ENCODE measurements around the gene MXD1. TPM values are rescaled to one million over a fixed set of nuclear protein-coding genes. Genes with fewer than 3 reads are reported as not detected.
"Not testable (repeated sequence)": the region's sequence is repeated elsewhere in the genome, so short reads cannot be mapped to it uniquely, and the experiment has no call there.

Gene MXD1
- total RNA-seq, 2 donors from 2014 or later, result 57.8 to 200 TPM

DNA sequence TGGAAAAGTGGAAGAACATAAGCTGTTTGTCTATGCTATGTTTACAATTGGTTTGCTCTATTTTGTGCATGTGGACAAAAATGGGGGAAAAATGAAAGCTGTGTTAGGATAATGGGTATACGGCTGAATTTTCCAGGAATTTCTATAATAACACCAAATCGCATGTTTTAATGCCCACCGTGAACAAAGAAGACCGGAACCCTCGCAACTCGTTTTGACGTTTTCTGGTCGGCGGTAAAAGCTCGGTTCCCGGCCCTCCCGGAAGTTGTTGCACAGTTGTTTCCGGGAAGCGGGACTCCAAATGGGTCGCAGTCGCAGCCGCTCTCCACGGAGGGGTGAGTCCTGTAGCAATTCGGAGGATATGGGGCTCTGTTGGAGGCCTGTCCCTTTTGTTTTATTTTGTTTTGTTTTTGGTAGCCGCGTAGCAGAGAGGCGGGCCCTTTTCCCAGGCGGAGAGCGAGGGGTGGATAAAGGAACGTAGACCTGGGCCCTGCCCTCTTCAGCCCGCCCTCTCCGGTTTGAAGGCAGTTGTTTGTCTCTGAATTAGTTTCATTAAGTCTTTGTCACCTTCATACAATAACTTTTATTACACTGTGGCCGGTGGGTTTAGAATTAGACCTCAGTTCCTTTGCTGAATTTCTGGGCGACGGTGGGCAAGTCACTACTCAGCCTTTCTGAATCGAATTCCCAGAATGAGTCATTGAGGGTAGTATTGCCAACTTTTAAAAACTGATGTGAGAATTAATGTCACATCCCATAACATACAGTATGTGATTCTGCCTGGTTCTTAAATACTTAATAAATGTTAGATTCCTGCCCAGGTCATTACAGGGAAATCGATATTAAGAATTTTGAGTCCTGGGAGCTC, 21.0 kb upstream of the MXD1 start, which contains the start of gene SNRNP27:
Gene SNRNP27 (plus strand): TSS at position 273 of the 868 bp plus-strand sequence. CDS start 29 bp downstream, at position 302.
- peak; percentile 83 for DNase-seq
- TF ChIP-seq, protein P1, sequence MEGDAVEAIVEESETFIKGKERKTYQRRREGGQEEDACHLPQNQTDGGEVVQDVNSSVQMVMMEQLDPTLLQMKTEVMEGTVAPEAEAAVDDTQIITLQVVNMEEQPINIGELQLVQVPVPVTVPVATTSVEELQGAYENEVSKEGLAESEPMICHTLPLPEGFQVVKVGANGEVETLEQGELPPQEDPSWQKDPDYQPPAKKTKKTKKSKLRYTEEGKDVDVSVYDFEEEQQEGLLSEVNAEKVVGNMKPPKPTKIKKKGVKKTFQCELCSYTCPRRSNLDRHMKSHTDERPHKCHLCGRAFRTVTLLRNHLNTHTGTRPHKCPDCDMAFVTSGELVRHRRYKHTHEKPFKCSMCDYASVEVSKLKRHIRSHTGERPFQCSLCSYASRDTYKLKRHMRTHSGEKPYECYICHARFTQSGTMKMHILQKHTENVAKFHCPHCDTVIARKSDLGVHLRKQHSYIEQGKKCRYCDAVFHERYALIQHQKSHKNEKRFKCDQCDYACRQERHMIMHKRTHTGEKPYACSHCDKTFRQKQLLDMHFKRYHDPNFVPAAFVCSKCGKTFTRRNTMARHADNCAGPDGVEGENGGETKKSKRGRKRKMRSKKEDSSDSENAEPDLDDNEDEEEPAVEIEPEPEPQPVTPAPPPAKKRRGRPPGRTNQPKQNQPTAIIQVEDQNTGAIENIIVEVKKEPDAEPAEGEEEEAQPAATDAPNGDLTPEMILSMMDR (IDR thresholded peaks at IDR 0.05), result no peak
- Histone ChIP-seq H3K4me1 (peaks cover 3% of the 10 kb centered on the region), H3K4me3 (peak within 1 kb of the TSS; percentile 58), H3K27me3 (no peaks in the 10 kb centered on the region), H3K36me3 (peaks cover 4% of the 10 kb centered on the region), H3K9me3 (no peaks in the 10 kb centered on the region), H3K9ac (ENCODE audit: low read depth in 2 of 2, low read length in 2 of 2) (peak within 1 kb of the TSS; percentile 90 to 92), H3K27ac (peak within 1 kb of the TSS; percentile 45)
- intact Hi-C loops (cut with DNase I), result loop anchor here (10.0 kb wide), 1 partner anchor 169 kb away; no protein-coding TSS in a partner anchor

DNA sequence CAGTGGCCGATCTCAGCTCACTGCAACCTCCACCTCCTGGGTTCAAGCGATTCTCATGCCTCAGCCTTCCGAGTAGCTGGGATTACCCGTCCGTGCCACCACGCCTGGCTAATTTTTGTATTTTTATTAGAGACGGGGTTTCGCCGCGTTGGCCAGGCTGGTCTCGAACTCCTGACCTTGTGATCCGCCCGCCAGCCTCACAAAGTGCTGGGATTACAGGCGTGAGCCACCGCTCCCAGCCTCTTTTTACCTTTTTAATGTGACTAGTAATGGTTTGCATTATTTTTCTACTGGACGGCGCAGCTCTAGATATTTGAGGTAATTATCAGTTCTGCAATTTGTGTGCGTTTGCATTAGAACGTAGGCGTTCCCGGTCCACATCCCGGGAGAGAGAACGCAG, 20.2 kb upstream of the MXD1 start:
- Histone ChIP-seq H3K4me3 (peak overlapping the region; percentile 58), H3K9ac (ENCODE audit: low read depth in 2 of 2, low read length in 2 of 2) (peak overlapping the region; percentile 90 to 92)
- not testable (repeated sequence) for H3K9me3 ChIP-seq, DNase-seq, H3K4me1 ChIP-seq, H3K27ac ChIP-seq, H3K36me3 ChIP-seq, H3K27me3 ChIP-seq
- intact Hi-C loops (cut with DNase I), result loop anchor here (10.0 kb wide), 1 partner anchor 170 kb away; no protein-coding TSS in a partner anchor

DNA sequence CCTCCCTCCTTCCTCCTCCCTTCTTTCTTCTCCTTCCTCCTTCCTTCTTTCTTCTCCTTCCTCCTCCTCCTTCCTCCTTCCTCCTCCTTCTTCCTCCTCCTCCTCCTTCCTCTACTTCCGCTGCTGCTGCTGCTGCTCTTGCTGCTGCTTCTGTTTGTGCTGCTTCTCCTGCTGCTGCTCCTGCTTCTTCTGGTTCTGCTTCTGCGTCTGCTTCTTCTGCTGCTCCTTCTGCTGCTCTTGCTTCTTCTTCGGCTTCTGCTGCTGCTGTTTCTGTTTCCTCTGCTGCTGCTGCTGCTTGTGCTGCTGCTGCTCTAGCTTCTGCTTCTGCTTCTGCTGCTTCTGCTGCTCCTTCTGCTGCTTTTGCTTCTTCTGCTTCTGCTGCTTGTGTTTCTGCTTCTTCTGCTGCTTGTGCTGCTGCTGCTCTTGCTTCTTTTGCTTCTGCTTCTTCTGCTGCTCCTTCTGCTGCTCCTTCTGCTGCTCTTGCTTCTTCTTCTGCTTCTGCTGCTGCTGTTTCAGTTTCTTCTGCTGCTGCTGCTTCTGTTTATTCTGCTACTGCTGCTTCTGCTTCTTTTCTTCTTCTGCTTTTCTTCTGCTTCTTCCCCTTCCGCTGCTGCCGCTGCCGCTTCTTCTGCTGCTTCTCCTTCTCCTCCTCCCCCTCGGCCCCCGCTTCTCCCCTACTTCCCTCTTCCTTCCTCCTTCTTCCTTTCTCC, 12.5 kb upstream of the MXD1 start:
- Histone ChIP-seq H3K9ac (ENCODE audit: low read depth in 2 of 2, low read length in 2 of 2) (no peak overlapping the region), H3K27ac (no peak overlapping the region), H3K4me3 (no peak overlapping the region), H3K36me3 (peaks cover 4% of the 10 kb centered on the region), H3K4me1 (no peaks in the 10 kb centered on the region), H3K9me3 (no peaks in the 10 kb centered on the region), H3K27me3 (no peaks in the 10 kb centered on the region)
- TF ChIP-seq, protein P1 (IDR thresholded peaks at IDR 0.05), result no peak
- no peak for DNase-seq
- intact Hi-C loops (cut with DNase I), result no loop called here

DNA sequence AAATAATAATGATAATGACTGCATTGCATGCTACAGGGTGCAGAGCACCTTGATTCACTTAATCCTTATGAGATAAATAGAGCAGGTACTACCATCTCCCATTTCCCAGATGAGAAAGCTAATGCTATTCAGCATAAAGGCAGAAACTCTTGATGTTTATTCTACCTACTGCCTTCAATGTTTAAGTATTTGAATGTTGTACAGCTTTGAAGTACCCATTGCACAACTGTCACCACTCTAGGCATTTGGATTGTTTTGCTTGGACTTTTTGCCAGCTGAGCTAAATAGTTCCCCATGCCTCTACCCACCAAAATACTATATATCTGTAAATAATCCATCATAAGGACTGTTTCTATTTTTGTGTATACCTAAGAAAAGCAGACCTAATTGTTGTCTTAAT, 7.7 kb upstream of the MXD1 start:
- intact Hi-C loops (cut with DNase I), result loop anchor here (5.0 kb wide), 1 partner anchor 245 kb away; no protein-coding TSS in a partner anchor
- TF ChIP-seq, protein P1 (IDR thresholded peaks at IDR 0.05), result no peak
- Histone ChIP-seq H3K27ac (no peak overlapping the region), H3K4me3 (no peak overlapping the region), H3K9me3 (no peaks in the 10 kb centered on the region), H3K9ac (ENCODE audit: low read depth in 2 of 2, low read length in 2 of 2) (no peak overlapping the region), H3K36me3 (no peaks in the 10 kb centered on the region), H3K4me1 (no peaks in the 10 kb centered on the region), H3K27me3 (no peaks in the 10 kb centered on the region)
- DNase-seq, result no peak

DNA sequence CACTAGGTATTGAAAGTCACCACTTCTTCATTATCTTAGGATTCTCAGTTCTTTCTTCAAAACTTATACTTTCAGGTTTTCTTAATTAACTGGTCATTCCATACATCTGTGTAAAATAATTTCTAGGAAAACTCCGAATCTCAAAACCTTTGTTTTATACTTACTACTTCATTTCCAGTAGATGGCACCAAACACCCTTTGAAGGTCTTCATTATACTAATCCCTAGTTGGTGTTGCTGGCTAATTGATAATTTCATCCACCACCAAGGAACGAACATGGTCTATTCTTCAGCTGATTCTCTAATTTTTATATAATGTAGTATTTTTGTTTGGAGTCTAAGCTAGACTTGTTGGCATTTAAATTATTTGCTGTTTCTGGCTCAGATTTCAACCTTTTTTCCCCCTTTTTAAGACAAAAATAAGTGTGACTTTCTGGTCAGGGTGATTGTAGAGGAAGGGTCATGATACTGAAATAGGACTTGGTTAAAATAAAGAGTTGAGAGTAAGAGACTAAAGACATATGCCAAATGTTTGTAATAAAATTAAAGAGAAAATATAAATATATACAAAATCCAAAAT, 2.8 kb upstream of the MXD1 start:
- H3K27ac ChIP-seq, result no peak overlapping the region
- no peaks in the 10 kb centered on the region for H3K27me3 ChIP-seq
- DNase-seq, result no peak
- no peak overlapping the region for H3K9ac ChIP-seq (ENCODE audit: low read depth in 2 of 2, low read length in 2 of 2)
- no peaks in the 10 kb centered on the region for H3K9me3 ChIP-seq
- no peaks in the 10 kb centered on the region for H3K4me1 ChIP-seq
- TF ChIP-seq, protein P1 (IDR thresholded peaks at IDR 0.05), result peak; percentile 51
- intact Hi-C loops (cut with DNase I), result loop anchor here (2.0 to 5.0 kb wide), 3 partner anchors 160 to 390 kb away; partner anchors contain the start of gene FAM136A
- no peaks in the 10 kb centered on the region for H3K36me3 ChIP-seq
- no peak overlapping the region for H3K4me3 ChIP-seq
